Naive B cell (primary cell): ENCODE results near the gene KLHDC8A. TPM values are rescaled to one million over a fixed set of nuclear protein-coding genes. Genes with fewer than 3 reads are reported as not detected.

ENCODE experiments used
- ATAC-seq, 2 donors: fragments of 150-1000 bp; cut with Tn5 transposase; 2 replicates each; pipeline ENCODE4 v1.10.0; 2021; ENCODE audit warnings: low read depth in 2 of 2, mild to moderate bottlenecking in 2 of 2, moderate library complexity in 2 of 2
- DNase-seq: peaks from one replicate; pipeline ENCODE4 v3.0.0; 2022
- H3K27ac Mint-ChIP-seq, 6 donors: one replicate each; pipeline ENCODE4 v1.8.0; 2020 to 2022; ENCODE audit warnings: mild to moderate bottlenecking in 6 of 6, mixed read lengths in 6 of 6, moderate library complexity in 5 of 6, inconsistent platforms in 2 of 6
- H3K27me3 Mint-ChIP-seq, 3 donors: one replicate each; pipeline ENCODE4 v1.8.0; 2021 to 2022; ENCODE audit warnings: mixed read lengths in 3 of 3, mild to moderate bottlenecking in 1 of 3
- H3K36me3 Mint-ChIP-seq, 2 donors: one replicate each; pipeline ENCODE4 v1.8.0; 2020 to 2022; ENCODE audit warnings: mixed read lengths in 2 of 2, inconsistent platforms in 1 of 2, mild to moderate bottlenecking in 1 of 2
- H3K4me1 Mint-ChIP-seq, 3 donors: one replicate each; pipeline ENCODE4 v1.8.0; 2020 to 2022; ENCODE audit warnings: mixed read lengths in 3 of 3, inconsistent platforms in 1 of 3, mild to moderate bottlenecking in 1 of 3, moderate library complexity in 1 of 3
- H3K4me3 Mint-ChIP-seq, 8 donors: one replicate each; pipeline ENCODE4 v1.8.0; 2020 to 2022; ENCODE audit warnings: mild to moderate bottlenecking in 8 of 8, mixed read lengths in 8 of 8, moderate library complexity in 8 of 8, inconsistent platforms in 2 of 8
- H3K9me3 Mint-ChIP-seq, 7 donors: one replicate each; pipeline ENCODE4 v1.8.0; 2020 to 2022; ENCODE audit warnings: mixed read lengths in 7 of 7, mild to moderate bottlenecking in 5 of 7, inconsistent platforms in 2 of 7, moderate library complexity in 1 of 7
- polyA plus RNA-seq, 6 donors: library from polyadenylated mRNA; unstranded; fragments of 300-500 nt; fragmentation: Illumina TruSeq; gene quantifications; one replicate each; pipeline ENCODE4 v1.2.3, GENCODE V29; 2021; ENCODE audit warnings: low read depth in 6 of 6

The KLHDC8A gene
- polyA plus RNA-seq, 6 donors from 2014 or later: 0.26 to 1.3 (median 0.77) TPM; not detected in 1

DNA sequence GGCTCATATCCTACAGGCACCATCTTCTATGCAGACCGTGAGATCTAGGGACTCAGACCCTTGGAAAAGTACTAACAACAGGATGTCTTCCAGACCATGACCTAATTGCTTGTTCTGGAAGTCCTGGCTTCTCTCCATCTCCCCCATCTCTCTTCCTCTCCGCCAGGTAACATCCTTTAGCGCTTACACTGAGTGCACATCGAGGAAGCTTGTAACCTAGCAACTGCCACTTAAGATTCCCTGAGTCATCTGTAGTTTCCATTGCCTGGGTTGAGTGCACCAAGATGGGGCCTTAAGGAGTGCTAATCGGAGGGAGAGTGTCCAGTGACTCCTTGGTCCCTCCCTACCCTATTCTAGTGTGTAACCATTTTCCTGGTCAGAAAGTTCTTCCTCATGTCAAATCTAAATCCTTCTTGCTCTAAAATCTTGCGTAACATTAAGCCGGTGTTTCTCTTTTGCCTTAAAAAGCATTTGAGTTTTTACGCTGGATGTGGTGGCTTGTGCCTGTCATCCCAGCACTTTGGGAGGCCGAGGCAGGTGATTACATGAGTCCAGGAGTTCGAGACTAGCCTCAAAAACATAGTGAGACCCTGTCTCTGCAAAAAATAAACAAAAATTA is 9.7 kb downstream of the KLHDC8A start:
- no peak for DNase-seq
- Mint-ChIP-seq H3K4me3 (peak overlapping the region in 1 of 8 donors; percentile 1), H3K27me3 (peaks cover 0 to 9% (median 7%) of the 10 kb centered on the region in 3 donors), H3K27ac (peak overlapping the region in 3 of 6 donors; percentile 18 to 47 (median 33)), H3K36me3 (no peaks in the 10 kb centered on the region), H3K4me1 (peaks cover 51 to 71% (median 57%) of the 10 kb centered on the region in 3 donors), H3K9me3 (no peaks in the 10 kb centered on the region)
- no peak for ATAC-seq

DNA sequence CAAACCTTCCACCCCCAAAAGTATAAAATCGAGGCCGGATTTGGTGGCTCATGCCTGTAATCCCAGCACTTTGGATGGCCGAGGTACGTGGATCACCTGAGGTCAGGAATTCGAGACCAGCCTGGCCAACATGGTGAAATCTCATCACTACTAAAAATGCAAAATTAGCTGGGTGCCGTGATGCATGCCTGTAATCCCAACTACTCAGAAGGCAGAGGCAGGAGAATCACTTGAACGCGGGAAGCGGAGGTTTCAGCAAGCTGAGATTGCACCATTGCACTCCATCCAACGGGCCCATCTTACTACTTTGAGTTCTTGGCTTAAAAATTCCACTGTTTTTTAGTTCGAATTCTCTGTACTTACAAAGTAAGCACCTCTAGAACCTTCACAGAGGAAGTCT is 11.0 kb downstream of the KLHDC8A start:
- H3K4me3 Mint-ChIP-seq: peak overlapping the region in 1 of 8 donors; percentile 21
- H3K27ac Mint-ChIP-seq: no peak overlapping the region
- no peaks in the 10 kb centered on the region for H3K36me3 Mint-ChIP-seq
- ATAC-seq: no peak
- peaks cover 52 to 69% (median 56%) of the 10 kb centered on the region in 3 donors for H3K4me1 Mint-ChIP-seq
- peaks cover 0 to 9% (median 7%) of the 10 kb centered on the region in 3 donors for H3K27me3 Mint-ChIP-seq
- H3K9me3 Mint-ChIP-seq: no peaks in the 10 kb centered on the region
- DNase-seq: no peak

DNA sequence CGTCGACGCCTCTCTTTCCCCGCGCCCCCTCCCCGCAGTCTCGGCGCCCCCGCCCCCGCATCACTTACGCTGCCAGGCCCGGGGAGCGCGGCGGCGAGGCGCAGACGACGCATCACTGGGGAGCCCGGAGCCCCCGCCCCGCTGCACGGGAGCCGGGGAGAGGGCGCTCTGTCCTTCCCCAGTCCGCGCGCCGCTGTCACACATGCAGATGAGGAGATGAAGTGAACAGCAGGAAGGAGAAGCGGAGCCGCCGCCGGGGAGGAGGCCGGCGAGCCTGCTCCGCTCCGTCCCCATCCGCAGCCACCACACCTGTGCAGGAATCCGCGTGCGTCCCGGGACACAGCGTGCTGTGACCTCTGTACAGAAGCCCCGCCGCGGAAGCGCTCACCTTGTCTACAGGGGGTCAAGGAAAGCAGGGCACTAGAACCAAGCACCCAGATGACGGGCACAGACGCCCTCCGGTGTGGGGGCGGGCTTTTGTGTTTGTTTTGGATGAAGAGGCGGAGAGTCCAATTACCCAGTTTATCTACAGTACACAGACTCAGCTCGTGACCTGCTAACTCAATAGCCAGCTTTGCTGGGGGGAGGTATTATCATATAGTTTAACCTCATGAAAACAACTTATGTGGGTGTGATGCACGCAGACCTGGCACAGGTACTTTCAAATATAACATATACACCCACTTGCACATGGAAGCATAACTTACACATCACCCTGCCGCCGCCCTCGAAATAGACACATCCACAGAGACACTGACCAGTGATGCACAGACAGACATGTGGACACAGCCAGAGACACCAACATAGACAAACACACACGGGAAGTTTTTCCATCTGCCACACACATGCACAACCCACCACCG is 12.4 kb downstream of the KLHDC8A start:
- ATAC-seq: peak; percentile 61 to 65
- peak; percentile 59 for DNase-seq
- Mint-ChIP-seq H3K9me3 (no peaks in the 10 kb centered on the region), H3K27ac (peak overlapping the region in 4 of 6 donors; percentile 8 to 85 (median 72)), H3K4me1 (peaks cover 38 to 58% (median 44%) of the 10 kb centered on the region in 3 donors), H3K36me3 (no peaks in the 10 kb centered on the region), H3K27me3 (peaks cover 0 to 9% (median 7%) of the 10 kb centered on the region in 3 donors), H3K4me3 (peak overlapping the region; percentile 66 to 91 (median 87))

DNA sequence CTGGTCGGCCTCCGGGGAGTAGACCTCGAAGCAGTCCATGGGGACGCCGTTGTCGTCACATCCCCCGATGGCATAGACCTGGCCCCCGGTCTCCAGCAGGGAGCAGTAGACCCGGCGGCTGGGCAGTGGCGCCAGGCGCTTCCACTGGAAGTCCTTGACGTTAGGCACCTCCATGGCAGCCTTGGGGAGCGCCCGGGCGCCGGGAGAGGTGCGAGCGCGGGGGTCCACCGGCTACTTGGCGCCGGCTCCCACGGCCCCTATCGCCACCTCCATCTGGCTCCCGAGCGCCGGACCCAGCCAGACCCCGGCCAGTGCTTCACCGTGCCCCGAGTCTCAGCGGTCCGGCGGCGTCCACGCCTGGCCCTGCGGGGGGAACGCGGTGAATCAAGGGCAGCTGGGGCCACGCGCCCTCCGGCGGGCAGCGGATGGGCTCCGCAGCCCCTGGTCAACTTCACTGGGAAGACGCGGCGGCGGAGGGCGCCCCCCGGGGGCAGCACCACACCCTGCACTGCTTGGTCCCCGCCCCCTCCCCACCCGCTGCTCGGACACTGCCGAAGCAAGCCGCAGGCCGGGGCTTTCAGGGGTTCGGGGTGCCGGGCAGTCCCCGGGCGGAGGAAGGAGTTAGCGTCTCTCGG is 13.2 kb downstream of the KLHDC8A start:
- DNase-seq (no peak), ATAC-seq (peak; percentile 43 to 46)
- H3K27ac Mint-ChIP-seq: no peak overlapping the region
- H3K36me3 Mint-ChIP-seq: no peaks in the 10 kb centered on the region
- H3K4me1 Mint-ChIP-seq: peaks cover 30 to 54% (median 37%) of the 10 kb centered on the region in 3 donors
- no peaks in the 10 kb centered on the region for H3K9me3 Mint-ChIP-seq
- H3K27me3 Mint-ChIP-seq: peaks cover 0 to 9% (median 7%) of the 10 kb centered on the region in 3 donors
- H3K4me3 Mint-ChIP-seq: peak overlapping the region in 7 of 8 donors; percentile 42 to 91 (median 89)

DNA sequence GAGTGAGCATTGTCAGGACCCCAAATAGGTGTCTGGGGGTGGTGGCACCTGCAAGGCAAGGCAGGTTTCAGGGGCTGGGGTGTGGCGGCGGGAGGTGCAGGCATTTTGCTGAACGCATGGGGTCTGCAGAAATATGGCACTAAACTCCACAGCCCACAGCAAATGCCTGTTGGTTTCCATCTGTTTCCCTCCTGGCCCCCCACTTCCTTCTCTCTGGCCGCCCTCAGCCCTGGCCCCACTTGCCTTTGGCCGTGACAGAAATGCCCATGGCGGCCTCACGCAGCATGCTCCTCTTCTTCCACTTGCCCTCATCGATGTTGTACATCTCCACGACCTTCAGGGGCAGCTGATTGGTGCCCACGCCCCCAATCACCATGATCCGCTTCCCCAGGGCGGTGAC is 13.7 kb downstream of the KLHDC8A start:
- H3K4me1 Mint-ChIP-seq: peaks cover 25 to 48% (median 31%) of the 10 kb centered on the region in 3 donors
- H3K27ac Mint-ChIP-seq: peak overlapping the region in 1 of 6 donors; percentile 81
- no peak for ATAC-seq
- H3K36me3 Mint-ChIP-seq: no peaks in the 10 kb centered on the region
- no peaks in the 10 kb centered on the region for H3K9me3 Mint-ChIP-seq
- H3K4me3 Mint-ChIP-seq: peak overlapping the region; percentile 40 to 83 (median 76)
- peaks cover 0 to 9% (median 7%) of the 10 kb centered on the region in 3 donors for H3K27me3 Mint-ChIP-seq
- DNase-seq: no peak

DNA sequence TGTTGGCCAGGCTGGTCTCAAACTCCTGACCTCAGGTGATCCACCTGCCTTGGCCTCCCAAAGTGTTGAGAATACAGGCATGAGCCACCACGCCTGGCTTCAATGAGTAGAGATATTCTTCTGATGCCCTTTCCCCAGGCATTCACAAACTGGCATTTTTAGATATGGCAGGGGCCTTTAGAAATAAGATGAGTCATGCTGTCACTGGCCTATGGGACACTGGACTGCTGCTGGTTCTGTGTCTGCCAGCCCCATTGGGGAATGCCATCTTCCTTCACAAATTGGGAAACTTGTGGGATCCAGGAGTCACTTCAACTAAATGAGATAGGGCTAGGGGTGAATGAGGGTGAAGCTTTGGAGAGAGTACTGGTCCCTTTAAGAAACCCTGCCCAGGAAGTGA is 16.0 kb downstream of the KLHDC8A start:
- H3K36me3 Mint-ChIP-seq: no peaks in the 10 kb centered on the region
- peaks cover 0 to 9% (median 7%) of the 10 kb centered on the region in 3 donors for H3K27me3 Mint-ChIP-seq
- DNase-seq (no peak), ATAC-seq (no peak)
- no peaks in the 10 kb centered on the region for H3K9me3 Mint-ChIP-seq
- H3K4me1 Mint-ChIP-seq: peaks cover 16 to 41% (median 25%) of the 10 kb centered on the region in 3 donors
- no peak overlapping the region for H3K27ac Mint-ChIP-seq
- H3K4me3 Mint-ChIP-seq: peak overlapping the region in 2 of 8 donors; percentile 10 to 57

DNA sequence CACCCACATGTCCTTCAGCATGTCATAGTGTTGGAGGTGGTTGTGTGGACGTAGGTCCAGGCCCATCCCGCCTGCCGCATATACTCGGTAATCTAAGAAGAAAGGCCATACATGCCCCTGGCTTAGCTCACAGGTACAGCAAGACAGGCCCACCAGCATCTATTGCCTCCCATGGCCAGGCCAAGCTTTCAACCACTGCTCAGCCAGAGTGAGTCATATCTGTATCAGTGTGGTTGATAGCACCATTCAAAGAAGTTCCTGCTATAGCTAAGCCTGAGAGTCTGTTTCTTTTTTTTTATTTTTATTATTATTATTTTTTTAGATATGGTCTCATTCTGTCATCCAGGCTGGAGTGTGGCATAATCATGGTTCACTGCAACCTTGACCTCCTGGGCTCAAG is 17.0 kb downstream of the KLHDC8A start:
- DNase-seq: no peak
- Mint-ChIP-seq H3K27me3 (peaks cover 0 to 7% (median 5%) of the 10 kb centered on the region in 3 donors), H3K4me1 (peaks cover 14 to 38% (median 23%) of the 10 kb centered on the region in 3 donors), H3K36me3 (no peaks in the 10 kb centered on the region), H3K4me3 (no peak overlapping the region), H3K27ac (no peak overlapping the region), H3K9me3 (no peaks in the 10 kb centered on the region)
- ATAC-seq: no peak

DNA sequence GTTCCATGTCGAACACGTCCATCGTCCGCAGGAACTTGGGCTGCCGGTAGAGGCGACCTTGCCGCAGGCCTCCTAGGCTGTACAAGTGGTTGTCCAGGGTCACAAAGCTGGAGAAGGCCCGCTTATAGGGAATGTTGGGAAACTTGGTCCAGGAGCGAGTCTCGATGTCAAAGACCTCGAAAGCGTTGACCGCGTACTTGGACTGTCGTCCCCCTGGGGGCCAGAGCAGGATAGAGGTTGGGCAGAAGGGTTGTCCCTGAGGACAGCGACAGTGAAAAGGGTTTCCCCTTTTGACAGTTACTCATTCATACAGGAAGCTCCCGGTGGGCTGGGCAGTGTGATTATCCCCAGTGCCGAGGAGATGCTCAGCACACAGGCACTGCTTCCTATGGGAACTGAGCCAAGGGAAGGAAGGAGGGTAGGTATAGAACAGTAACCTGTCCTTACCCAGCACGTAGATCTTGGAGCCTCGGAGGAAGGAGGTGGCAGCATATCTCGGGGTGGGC is 17.5 kb downstream of the KLHDC8A start:
- Mint-ChIP-seq H3K27ac (peak overlapping the region in 1 of 6 donors; percentile 81), H3K27me3 (peaks cover 0 to 2% (median under 1%) of the 10 kb centered on the region in 3 donors), H3K9me3 (no peaks in the 10 kb centered on the region), H3K4me3 (no peak overlapping the region), H3K36me3 (no peaks in the 10 kb centered on the region), H3K4me1 (peaks cover 9 to 33% (median 18%) of the 10 kb centered on the region in 3 donors)
- ATAC-seq: no peak
- DNase-seq: no peak

DNA sequence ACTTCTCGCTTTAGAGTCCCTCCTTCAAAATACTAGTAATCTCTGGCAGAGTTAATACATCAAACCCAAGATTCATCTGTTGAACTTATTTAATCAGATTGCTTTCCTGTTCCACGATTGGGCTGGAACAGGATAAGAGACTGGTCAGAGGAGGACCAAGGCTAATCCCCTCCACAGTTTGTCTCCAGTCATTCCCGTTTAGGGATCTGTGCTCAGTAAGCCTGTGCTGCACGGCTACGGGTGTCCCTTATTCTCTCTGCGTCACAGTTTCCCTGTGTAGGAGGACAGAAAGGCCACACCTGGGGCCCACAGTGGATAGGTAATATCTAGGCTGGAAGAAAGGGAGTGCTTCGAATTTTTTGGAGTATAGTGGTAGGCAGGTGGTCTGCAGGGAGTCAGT is 18.7 kb downstream of the KLHDC8A start:
- DNase-seq: no peak
- no peaks in the 10 kb centered on the region for H3K27me3 Mint-ChIP-seq
- H3K27ac Mint-ChIP-seq: no peak overlapping the region
- H3K4me1 Mint-ChIP-seq: peaks cover 6 to 30% (median 13%) of the 10 kb centered on the region in 3 donors
- no peaks in the 10 kb centered on the region for H3K9me3 Mint-ChIP-seq
- no peaks in the 10 kb centered on the region for H3K36me3 Mint-ChIP-seq
- H3K4me3 Mint-ChIP-seq: no peak overlapping the region
- no peak for ATAC-seq

DNA sequence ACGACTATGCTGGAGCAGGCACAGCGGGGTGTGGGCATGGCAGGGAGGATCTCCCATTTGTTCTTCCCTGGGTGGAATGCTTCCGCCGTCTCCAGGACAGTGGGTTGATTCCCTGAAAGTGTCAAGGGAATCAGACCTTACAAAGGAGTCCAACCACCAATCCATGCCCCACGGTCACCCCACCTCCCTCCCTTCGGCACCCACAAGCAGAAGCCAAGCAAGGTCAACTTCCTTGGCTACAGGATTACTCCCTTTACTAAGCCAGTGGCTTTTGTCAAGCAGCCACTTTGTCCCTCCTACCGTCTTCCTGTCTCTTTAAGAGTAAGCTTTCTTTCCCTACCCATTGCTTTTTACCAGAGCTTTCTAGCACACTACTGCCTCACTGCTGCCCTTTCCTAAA is 19.2 kb downstream of the KLHDC8A start:
- H3K4me1 Mint-ChIP-seq: peaks cover 6 to 25% (median 8%) of the 10 kb centered on the region in 3 donors
- no peak overlapping the region for H3K4me3 Mint-ChIP-seq
- H3K27ac Mint-ChIP-seq: peak overlapping the region in 1 of 6 donors; percentile 53
- no peaks in the 10 kb centered on the region for H3K27me3 Mint-ChIP-seq
- ATAC-seq: no peak
- H3K9me3 Mint-ChIP-seq: no peaks in the 10 kb centered on the region
- DNase-seq: no peak
- H3K36me3 Mint-ChIP-seq: no peaks in the 10 kb centered on the region

DNA sequence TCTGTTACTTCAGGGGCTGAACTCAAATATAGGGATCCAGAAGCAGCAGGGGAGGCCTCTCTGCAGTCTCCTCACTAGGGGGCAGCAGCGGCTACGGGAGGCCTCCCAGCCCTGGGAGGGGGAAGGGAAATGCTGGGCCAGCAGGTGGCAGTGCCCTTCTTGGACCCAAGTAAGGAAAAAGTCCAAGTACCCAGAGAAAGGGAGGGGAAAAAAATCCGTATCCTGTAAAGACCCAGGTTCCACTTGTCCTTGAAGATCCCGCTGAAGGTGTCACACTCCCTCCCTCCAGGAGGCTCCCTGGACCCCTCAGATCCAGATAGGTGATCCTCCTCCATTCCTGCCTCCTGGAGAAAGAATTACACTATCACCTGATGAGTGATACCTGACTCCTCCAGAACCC is 21.0 kb downstream of the KLHDC8A start:
- ATAC-seq (peak; percentile 95 to 98), DNase-seq (peak; percentile 78)
- Mint-ChIP-seq H3K27me3 (no peaks in the 10 kb centered on the region), H3K27ac (peak overlapping the region in 4 of 6 donors; percentile 5 to 14 (median 10)), H3K4me1 (peaks cover 0 to 19% (median 6%) of the 10 kb centered on the region in 3 donors), H3K9me3 (no peaks in the 10 kb centered on the region), H3K36me3 (no peaks in the 10 kb centered on the region), H3K4me3 (no peak overlapping the region)

DNA sequence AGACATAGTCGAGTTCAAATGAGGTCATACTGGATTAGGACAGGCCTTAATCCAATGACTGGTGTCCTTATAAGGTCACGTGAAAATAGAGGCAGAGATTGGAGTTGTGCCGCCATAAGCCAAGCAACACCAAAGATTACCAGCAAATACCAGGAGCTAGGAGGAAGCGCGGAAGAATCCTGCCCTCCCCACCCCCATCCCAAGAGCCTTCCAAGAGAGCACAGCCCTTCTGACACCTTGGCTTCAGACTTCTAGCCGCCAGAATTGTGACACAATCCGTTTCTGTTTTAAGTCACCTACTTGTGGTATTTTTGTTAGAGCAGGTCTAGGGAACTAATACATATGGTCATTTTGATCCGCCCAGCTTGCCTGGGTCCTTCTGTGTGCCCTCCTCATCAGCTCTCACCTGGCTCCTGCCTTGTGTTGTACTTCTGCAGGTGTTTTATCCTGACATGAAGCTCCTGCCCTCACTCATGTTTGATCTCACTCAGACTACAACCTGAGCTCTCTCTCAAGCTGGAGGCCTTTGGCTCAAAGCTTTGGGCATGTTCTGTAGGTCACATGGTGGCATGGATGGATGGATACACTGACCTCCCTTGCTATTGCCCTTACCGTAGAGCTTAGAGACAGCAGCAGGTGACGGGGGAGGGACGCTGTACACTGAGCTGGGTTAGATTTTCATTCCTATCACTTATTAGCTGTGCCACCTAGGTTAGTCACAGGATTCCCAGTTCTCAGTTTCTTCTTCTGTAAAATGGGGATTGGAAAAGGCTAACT is 24.5 kb downstream of the KLHDC8A start:
- DNase-seq (no peak), ATAC-seq (no peak)
- Mint-ChIP-seq H3K27me3 (peaks cover 0 to 12% (median 11%) of the 10 kb centered on the region in 3 donors), H3K4me3 (no peak overlapping the region), H3K27ac (peak overlapping the region in 3 of 6 donors; percentile 19 to 77 (median 52)), H3K4me1 (peaks cover 0 to 12% (median 9%) of the 10 kb centered on the region in 3 donors), H3K9me3 (no peaks in the 10 kb centered on the region), H3K36me3 (no peaks in the 10 kb centered on the region)
